DOHH2 (cell line): ENCODE measurements around the gene PCDHGA11.

Source experiments
- H3F3A ChIP-seq: fragments of 200-600 bp; sonication (generic), shearing (Covaris generic); 2 replicates; pipeline ENCODE4 v1.6.0; 2016; ENCODE audit warnings: antibody characterized with exemption, mild to moderate bottlenecking; ENCODE audit not compliant: control insufficient read depth, insufficient read depth
- H3K27ac ChIP-seq: fragments of 200-600 bp; sonication (generic); 2 replicates; pipeline ENCODE4 v1.5.1; 2014; ENCODE audit warnings: low read depth, mild to moderate bottlenecking, low read length, moderate library complexity
- H3K27me3 ChIP-seq: fragments of 200-600 bp; sonication (generic); 2 replicates; pipeline ENCODE4 v1.6.1; 2014; ENCODE audit warnings: mild to moderate bottlenecking, low read length, mixed read lengths; ENCODE audit not compliant: control insufficient read depth
- H3K36me3 ChIP-seq: fragments of 200-600 bp; sonication (generic); 2 replicates; pipeline ENCODE4 v1.6.1; 2014; ENCODE audit warnings: mild to moderate bottlenecking, low read length, moderate library complexity, mixed read lengths; ENCODE audit not compliant: control insufficient read depth
- H3K4me1 ChIP-seq: fragments of 200-600 bp; sonication (generic); 2 replicates; pipeline ENCODE4 v1.6.1; 2014; ENCODE audit warnings: mild to moderate bottlenecking, low read length, mixed read lengths; ENCODE audit not compliant: control insufficient read depth
- H3K4me2 ChIP-seq: fragments of 200-600 bp; sonication (generic); 2 replicates; pipeline ENCODE4 v1.6.0; 2014; ENCODE audit warnings: mild to moderate bottlenecking, low read length, moderate library complexity
- H3K4me3 ChIP-seq: fragments of 200-600 bp; sonication (generic); 2 replicates; pipeline ENCODE4 v1.5.1; 2014; ENCODE audit warnings: mild to moderate bottlenecking, low read length, mixed read lengths
- H3K79me2 ChIP-seq: fragments of 200-600 bp; sonication (generic); 2 replicates; pipeline ENCODE4 v1.6.1; 2014; ENCODE audit warnings: mild to moderate bottlenecking, low read length, mixed read lengths; ENCODE audit not compliant: control insufficient read depth
- H3K9me2 ChIP-seq: fragments of 200-600 bp; sonication (generic); replicated peaks from 2 replicates; pipeline ENCODE4 v1.6.1; 2014; ENCODE audit warnings: mild to moderate bottlenecking, low read length, mixed read lengths; ENCODE audit not compliant: control insufficient read depth
- H3K9me3 ChIP-seq: fragments of 200-600 bp; sonication (generic); 2 replicates; pipeline ENCODE4 v1.6.1; 2014; ENCODE audit warnings: antibody characterized with exemption, low read length, mixed read lengths; ENCODE audit not compliant: control insufficient read depth, insufficient read depth
- H4K20me1 ChIP-seq: fragments of 200-600 bp; sonication (generic); 2 replicates; pipeline ENCODE4 v1.6.0; 2014; ENCODE audit warnings: low read depth, mild to moderate bottlenecking, antibody characterized with exemption, low read length, moderate library complexity; ENCODE audit not compliant: control insufficient read depth, insufficient read depth
- EZH2phosphoT487 ChIP-seq: fragments of 200-600 bp; sonication (generic); IDR thresholded peaks from 2 replicates; pipeline ENCODE4 v1.6.1; 2017; ENCODE audit warnings: borderline replicate concordance, mild to moderate bottlenecking, antibody characterized with exemption, low read length, moderate library complexity, mixed read lengths
- TF ChIP-seq, protein P1 (sequence below): fragments of 200-600 bp; sonication (generic); IDR thresholded peaks from one replicate; pipeline ENCODE4 v1.5.1; 2014; ENCODE audit warnings: antibody characterized with exemption, mild to moderate bottlenecking, low read depth, low read length; ENCODE audit not compliant: poor library complexity, severe bottlenecking

Gene PCDHGA11

DNA sequence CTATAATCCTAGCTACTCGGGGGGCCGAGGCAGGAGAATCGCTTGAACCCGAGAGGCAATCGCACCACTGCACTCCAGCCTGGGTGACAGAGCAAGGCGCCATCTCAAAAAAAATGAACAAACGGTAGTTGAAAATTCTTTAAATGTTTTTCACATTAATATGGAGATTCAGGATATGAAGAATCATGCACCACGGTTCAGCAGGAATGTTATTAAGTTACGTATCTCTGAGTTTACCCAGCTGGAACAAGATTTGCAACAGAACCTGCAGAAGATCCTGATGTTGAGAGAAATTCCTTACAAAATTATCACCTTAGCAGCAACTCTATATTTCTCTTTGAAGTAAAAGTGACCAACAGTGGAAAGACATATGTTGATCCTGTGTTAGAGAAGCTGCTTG is 19.5 kb downstream of the PCDHGA11 start:
- H3K9me3 ChIP-seq, result no peaks in the 10 kb centered on the region
- TF ChIP-seq, protein P1, sequence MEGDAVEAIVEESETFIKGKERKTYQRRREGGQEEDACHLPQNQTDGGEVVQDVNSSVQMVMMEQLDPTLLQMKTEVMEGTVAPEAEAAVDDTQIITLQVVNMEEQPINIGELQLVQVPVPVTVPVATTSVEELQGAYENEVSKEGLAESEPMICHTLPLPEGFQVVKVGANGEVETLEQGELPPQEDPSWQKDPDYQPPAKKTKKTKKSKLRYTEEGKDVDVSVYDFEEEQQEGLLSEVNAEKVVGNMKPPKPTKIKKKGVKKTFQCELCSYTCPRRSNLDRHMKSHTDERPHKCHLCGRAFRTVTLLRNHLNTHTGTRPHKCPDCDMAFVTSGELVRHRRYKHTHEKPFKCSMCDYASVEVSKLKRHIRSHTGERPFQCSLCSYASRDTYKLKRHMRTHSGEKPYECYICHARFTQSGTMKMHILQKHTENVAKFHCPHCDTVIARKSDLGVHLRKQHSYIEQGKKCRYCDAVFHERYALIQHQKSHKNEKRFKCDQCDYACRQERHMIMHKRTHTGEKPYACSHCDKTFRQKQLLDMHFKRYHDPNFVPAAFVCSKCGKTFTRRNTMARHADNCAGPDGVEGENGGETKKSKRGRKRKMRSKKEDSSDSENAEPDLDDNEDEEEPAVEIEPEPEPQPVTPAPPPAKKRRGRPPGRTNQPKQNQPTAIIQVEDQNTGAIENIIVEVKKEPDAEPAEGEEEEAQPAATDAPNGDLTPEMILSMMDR, result no peak
- TF ChIP-seq EZH2phosphoT487, result no peak
- H4K20me1 ChIP-seq, result no peaks in the 10 kb centered on the region
- H3K27ac ChIP-seq, result no peak overlapping the region
- H3F3A ChIP-seq, result 0 out of 2 replicates have a peak, but pooled peaks cover 2% of the 10 kb centered on the region
- H3K36me3 ChIP-seq, result no peaks in the 10 kb centered on the region; the same call in 1 of the 2 replicates
- H3K27me3 ChIP-seq, result no peaks in the 10 kb centered on the region
- H3K79me2 ChIP-seq, result no peaks in the 10 kb centered on the region
- H3K4me3 ChIP-seq, result no peak overlapping the region
- H3K4me1 ChIP-seq, result peaks cover 15% of the 10 kb centered on the region
- no peaks in the 10 kb centered on the region for H3K9me2 ChIP-seq
- H3K4me2 ChIP-seq, result no peak overlapping the region

DNA sequence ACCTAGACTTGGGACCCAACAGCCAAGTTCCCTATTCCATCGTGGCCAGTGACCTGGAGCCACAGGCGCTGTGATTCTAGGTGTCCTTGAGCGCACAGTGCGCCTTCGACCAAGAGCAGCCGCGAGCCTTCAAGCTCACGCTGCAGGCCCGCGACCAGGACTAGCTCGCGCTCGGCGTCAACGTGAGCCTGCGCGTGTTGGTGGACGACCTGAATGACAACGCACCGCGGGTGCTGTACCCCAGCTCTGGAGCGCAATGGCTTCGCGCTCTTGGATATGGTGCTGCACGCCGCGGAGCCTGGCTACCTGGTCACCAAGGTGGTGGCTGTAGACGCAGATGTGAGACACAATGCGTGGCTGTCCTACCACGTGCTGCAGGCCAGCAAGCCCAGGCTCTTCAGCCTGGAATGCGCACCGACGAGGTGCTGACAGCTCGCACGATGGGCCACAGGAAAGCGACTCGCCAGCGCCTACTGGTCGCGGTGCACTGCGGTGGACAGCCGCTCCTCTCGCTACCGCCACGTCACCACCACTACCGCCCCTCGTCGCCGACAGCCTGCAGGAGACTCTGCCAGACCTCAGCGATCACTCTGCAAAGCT is 20.8 kb downstream of the PCDHGA11 start:
- TF ChIP-seq EZH2phosphoT487, result no peak
- TF ChIP-seq, protein P1, result no peak

DNA sequence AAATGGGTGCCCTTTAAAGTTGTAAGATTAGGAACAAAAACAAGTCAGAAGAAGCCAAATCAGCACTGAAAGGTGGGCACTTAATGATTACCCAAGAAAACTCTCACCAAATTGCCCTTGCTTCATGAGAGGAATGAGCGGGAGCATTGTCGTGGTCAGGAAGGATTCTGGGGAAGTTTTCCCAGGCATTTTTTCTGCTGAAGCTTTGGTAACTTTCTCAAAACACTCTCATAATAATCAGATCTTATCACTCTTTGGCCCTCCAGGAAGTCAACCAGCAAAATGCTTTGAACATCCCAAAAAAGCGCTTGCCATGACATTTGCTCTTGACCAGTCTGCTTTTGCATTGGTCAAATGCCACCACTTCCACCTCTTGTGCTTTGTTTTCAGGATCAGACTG is 44.5 kb downstream of the PCDHGA11 start:
- Histone ChIP-seq H3K27ac (no peak overlapping the region), H3K27me3 (no peaks in the 10 kb centered on the region), H4K20me1 (no peaks in the 10 kb centered on the region), H3K36me3 (no peaks in the 10 kb centered on the region), H3K9me3 (no peaks in the 10 kb centered on the region), H3K9me2 (no peaks in the 10 kb centered on the region), H3K4me3 (no peak overlapping the region), H3F3A (no peaks in the 10 kb centered on the region), H3K4me2 (no peak overlapping the region), H3K4me1 (peaks cover 4% of the 10 kb centered on the region), H3K79me2 (no peaks in the 10 kb centered on the region)
- TF ChIP-seq, protein P1, result no peak
- TF ChIP-seq EZH2phosphoT487, result no peak

More for the DNA sequence above, 20.8 kb downstream of the PCDHGA11 start:
- Histone ChIP-seq H3K9me3 (no peaks in the 10 kb centered on the region), H3K27ac (no peak overlapping the region), H3F3A (0 out of 2 replicates have a peak, but pooled peaks cover 2% of the 10 kb centered on the region), H4K20me1 (no peaks in the 10 kb centered on the region), H3K27me3 (no peaks in the 10 kb centered on the region), H3K79me2 (no peaks in the 10 kb centered on the region), H3K9me2 (no peaks in the 10 kb centered on the region), H3K4me3 (no peak overlapping the region), H3K4me2 (no peak overlapping the region), H3K4me1 (peaks cover 15% of the 10 kb centered on the region), H3K36me3 (no peaks in the 10 kb centered on the region; the same call in 1 of the 2 replicates)
